H9 (cell line): ENCODE measurements around the gene MYH16. TPM values are rescaled to one million over a fixed set of nuclear protein-coding genes. Genes with fewer than 3 reads are reported as not detected.

Source experiments
- DNase-seq: peaks from one replicate; pipeline ENCODE4 v3.0.0-alpha.2; 2017
- H2AFZ ChIP-seq: one replicate; pipeline ENCODE4 v1.6.1; 2013; ENCODE audit warnings: mild to moderate bottlenecking, low read length, control low read depth, moderate library complexity
- H2AK5ac ChIP-seq: 2 replicates; pipeline ENCODE4 v1.6.1; 2013; ENCODE audit warnings: low read length, control low read depth, mixed read lengths; ENCODE audit not compliant: insufficient read length
- H2BK120ac ChIP-seq: one replicate; pipeline ENCODE4 v1.6.1; 2013; ENCODE audit warnings: low read depth, mild to moderate bottlenecking, low read length, control low read depth, inconsistent platforms; ENCODE audit not compliant: poor library complexity, severe bottlenecking
- H2BK12ac ChIP-seq: 2 replicates; pipeline ENCODE4 v1.6.1; 2013; ENCODE audit warnings: low read length, control low read depth, mixed read lengths, low read depth; ENCODE audit not compliant: insufficient read length
- H2BK15ac ChIP-seq: 2 replicates; pipeline ENCODE4 v1.6.1; 2013; ENCODE audit warnings: low read depth, low read length, control low read depth
- H2BK20ac ChIP-seq: one replicate; pipeline ENCODE4 v1.6.1; 2013; ENCODE audit warnings: low read depth, mild to moderate bottlenecking, low read length, control low read depth, inconsistent platforms; ENCODE audit not compliant: poor library complexity, severe bottlenecking
- H2BK5ac ChIP-seq: 2 replicates; pipeline ENCODE4 v1.6.1; 2013; ENCODE audit warnings: low read length, control low read depth, mixed read lengths; ENCODE audit not compliant: insufficient read length
- H3K14ac ChIP-seq: 2 replicates; pipeline ENCODE4 v1.6.1; 2013; ENCODE audit warnings: low read length, control low read depth; ENCODE audit not compliant: insufficient read depth
- H3K18ac ChIP-seq: 2 replicates; pipeline ENCODE4 v1.6.1; 2013; ENCODE audit warnings: low read depth, mild to moderate bottlenecking, mixed read lengths, low read length, control low read depth; ENCODE audit not compliant: insufficient read length
- H3K23ac ChIP-seq: 2 replicates; pipeline ENCODE4 v1.6.1; 2013; ENCODE audit warnings: low read length, control low read depth, mixed read lengths, low read depth; ENCODE audit not compliant: insufficient read length
- H3K23me2 ChIP-seq: 2 replicates; pipeline ENCODE4 v1.6.1; 2013; ENCODE audit warnings: low read depth, mild to moderate bottlenecking, mixed read lengths, low read length, control low read depth; ENCODE audit not compliant: insufficient read length, poor library complexity, severe bottlenecking
- H3K27ac ChIP-seq: 2 replicates; pipeline ENCODE4 v1.5.1; 2013; ENCODE audit warnings: low read length, control low read depth, mixed read lengths, low read depth; ENCODE audit not compliant: insufficient read length
- H3K27me3 ChIP-seq: 2 replicates; pipeline ENCODE4 v1.6.1; 2013; ENCODE audit warnings: low read length, control low read depth, inconsistent platforms; ENCODE audit not compliant: insufficient read depth
- H3K4ac ChIP-seq: 2 replicates; pipeline ENCODE4 v1.6.1; 2013; ENCODE audit warnings: low read depth, mild to moderate bottlenecking, control low read depth, inconsistent platforms, low read length, moderate library complexity
- H3K4me1 ChIP-seq: 2 replicates; pipeline ENCODE4 v1.6.1; 2013; ENCODE audit warnings: low read length, control low read depth, inconsistent platforms; ENCODE audit not compliant: insufficient read depth
- H3K4me2 ChIP-seq: 2 replicates; pipeline ENCODE4 v1.6.1; 2013; ENCODE audit warnings: low read length, control low read depth, mixed read lengths; ENCODE audit not compliant: insufficient read length, insufficient read depth
- H3K56ac ChIP-seq: 2 replicates; pipeline ENCODE4 v1.6.1; 2013; ENCODE audit warnings: low read depth, mild to moderate bottlenecking, mixed read lengths, low read length, control low read depth; ENCODE audit not compliant: insufficient read length
- H3K79me1 ChIP-seq: 2 replicates; pipeline ENCODE4 v1.6.1; 2013; ENCODE audit warnings: low read depth, mild to moderate bottlenecking, moderate library complexity, low read length, control low read depth, inconsistent platforms; ENCODE audit not compliant: insufficient read depth, poor library complexity, severe bottlenecking
- H3K79me2 ChIP-seq: 2 replicates; pipeline ENCODE4 v1.6.1; 2013; ENCODE audit warnings: low read length, control low read depth, inconsistent platforms; ENCODE audit not compliant: insufficient read depth
- H3K9ac ChIP-seq: 2 replicates; pipeline ENCODE4 v1.6.1; 2013; ENCODE audit warnings: low read length, control low read depth, mixed read lengths; ENCODE audit not compliant: insufficient read length; ENCODE audit errors: extremely low read depth
- H3K9me3 ChIP-seq: one replicate; pipeline ENCODE4 v1.6.1; 2013; ENCODE audit warnings: low read depth, low read length, inconsistent platforms; ENCODE audit not compliant: control insufficient read depth
- H3T11ph ChIP-seq: one replicate; pipeline ENCODE4 v1.6.1; 2013; ENCODE audit warnings: mild to moderate bottlenecking, low read length, control low read depth, inconsistent platforms
- H4K20me1 ChIP-seq: one replicate; pipeline ENCODE4 v1.6.1; 2013; ENCODE audit not compliant: control insufficient read depth, insufficient read length, insufficient read depth
- H4K5ac ChIP-seq: 2 replicates; pipeline ENCODE4 v1.6.1; 2013; ENCODE audit warnings: low read depth, mild to moderate bottlenecking, mixed read lengths, low read length, control low read depth; ENCODE audit not compliant: insufficient read length
- H4K8ac ChIP-seq: replicated peaks from 2 replicates; pipeline ENCODE4 v1.6.1; 2013; ENCODE audit warnings: low read length, control low read depth, mixed read lengths, low read depth; ENCODE audit not compliant: insufficient read length
- H4K91ac ChIP-seq: 2 replicates; pipeline ENCODE4 v1.6.1; 2013; ENCODE audit warnings: low read depth, mild to moderate bottlenecking, moderate library complexity, mixed read lengths, low read length, control low read depth; ENCODE audit not compliant: insufficient read length
- H3K27ac Mint-ChIP-seq, 3 experiments: 2 replicates in 2 of 3; 3 replicates in 1 of 3; pipeline ENCODE4 v1.8.0; 2020 to 2021; ENCODE audit warnings: mixed read lengths in 3 of 3, mild to moderate bottlenecking in 1 of 3, moderate library complexity in 1 of 3
- H3K27me3 Mint-ChIP-seq: 2 replicates; pipeline ENCODE4 v1.8.0; 2021; ENCODE audit warnings: low read depth, mild to moderate bottlenecking, moderate library complexity, mixed read lengths
- H3K36me3 Mint-ChIP-seq, 3 experiments: 2 replicates in 2 of 3; 3 replicates in 1 of 3; pipeline ENCODE4 v1.8.0; 2020 to 2021; ENCODE audit warnings: low read depth in 3 of 3, mixed read lengths in 3 of 3; ENCODE audit not compliant: insufficient read depth in 1 of 3
- H3K4me1 Mint-ChIP-seq, 2 experiments: 2 replicates each; pipeline ENCODE4 v1.8.0; 2020; ENCODE audit warnings: mixed read lengths in 2 of 2
- H3K4me3 Mint-ChIP-seq, 2 experiments: 2 replicates in 1 of 2; 3 replicates in 1 of 2; pipeline ENCODE4 v1.8.0; 2020 to 2021; ENCODE audit warnings: mild to moderate bottlenecking in 2 of 2, mixed read lengths in 2 of 2, moderate library complexity in 1 of 2
- H3K9me3 Mint-ChIP-seq, 2 experiments: 2 replicates in 1 of 2; 3 replicates in 1 of 2; pipeline ENCODE4 v1.8.0; 2020; ENCODE audit warnings: mild to moderate bottlenecking in 2 of 2, mixed read lengths in 2 of 2, moderate library complexity in 1 of 2
- WGBS: extraction: QIAGEN DNeasy Blood & Tissue Kit; methylation state at CpG from one replicate; pipeline ENCODE4 v1.1.7; 2013; ENCODE audit warnings: missing lambda C conversion rate, low lambda C conversion rate, mixed read lengths; ENCODE audit not compliant: insufficient read length; ENCODE audit errors: extremely low coverage; 5-methylcytosine and 5-hydroxymethylcytosine counted together
- total RNA-seq: library from RNA; stranded (reverse); gene quantifications from 2 replicates; pipeline ENCODE4 v1.2.1, GENCODE V29; 2021
- TF ChIP-seq, protein P1 (sequence below): fragments of 200-600 bp; sonication (generic); conservative IDR thresholded peaks from 3 replicates; pipeline ENCODE4 v1.8.0; 2021; ENCODE audit warnings: antibody characterized with exemption, mild to moderate bottlenecking

Gene MYH16
- total RNA-seq, 1 experiment from 2014 or later, result not detected

DNA sequence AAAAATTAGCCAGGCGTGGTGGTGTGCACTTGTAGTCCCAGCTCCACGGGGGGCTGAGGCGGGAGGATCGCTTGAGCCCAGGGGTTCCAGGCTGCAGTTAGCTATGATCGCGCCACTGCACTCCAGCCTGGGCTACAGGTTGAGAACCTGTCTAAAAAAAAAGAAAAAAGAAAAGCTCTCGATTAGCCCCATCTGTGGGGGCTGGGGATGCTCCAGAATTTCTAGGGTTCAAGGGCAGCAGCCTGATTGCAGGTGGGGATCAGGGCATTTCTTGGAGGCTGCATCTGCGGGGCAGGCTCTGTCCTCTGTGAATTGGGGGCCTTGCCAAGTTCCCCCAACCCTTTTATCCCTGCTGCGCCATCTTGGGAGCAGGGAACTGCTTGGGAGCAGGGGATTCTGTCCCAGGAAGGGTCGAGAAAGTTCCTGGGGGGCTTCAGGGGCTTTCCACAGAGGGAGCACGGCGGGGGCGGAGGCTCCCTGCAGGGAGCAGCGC lies 52.4 kb downstream of the MYH16 start:
- TF ChIP-seq, protein P1, sequence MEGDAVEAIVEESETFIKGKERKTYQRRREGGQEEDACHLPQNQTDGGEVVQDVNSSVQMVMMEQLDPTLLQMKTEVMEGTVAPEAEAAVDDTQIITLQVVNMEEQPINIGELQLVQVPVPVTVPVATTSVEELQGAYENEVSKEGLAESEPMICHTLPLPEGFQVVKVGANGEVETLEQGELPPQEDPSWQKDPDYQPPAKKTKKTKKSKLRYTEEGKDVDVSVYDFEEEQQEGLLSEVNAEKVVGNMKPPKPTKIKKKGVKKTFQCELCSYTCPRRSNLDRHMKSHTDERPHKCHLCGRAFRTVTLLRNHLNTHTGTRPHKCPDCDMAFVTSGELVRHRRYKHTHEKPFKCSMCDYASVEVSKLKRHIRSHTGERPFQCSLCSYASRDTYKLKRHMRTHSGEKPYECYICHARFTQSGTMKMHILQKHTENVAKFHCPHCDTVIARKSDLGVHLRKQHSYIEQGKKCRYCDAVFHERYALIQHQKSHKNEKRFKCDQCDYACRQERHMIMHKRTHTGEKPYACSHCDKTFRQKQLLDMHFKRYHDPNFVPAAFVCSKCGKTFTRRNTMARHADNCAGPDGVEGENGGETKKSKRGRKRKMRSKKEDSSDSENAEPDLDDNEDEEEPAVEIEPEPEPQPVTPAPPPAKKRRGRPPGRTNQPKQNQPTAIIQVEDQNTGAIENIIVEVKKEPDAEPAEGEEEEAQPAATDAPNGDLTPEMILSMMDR, result no peak
- no peak overlapping the region for H3K4ac ChIP-seq
- peak overlapping the region; percentile 64 for H3K18ac ChIP-seq
- no peak overlapping the region for H2AK5ac ChIP-seq
- no peak overlapping the region for H2BK5ac ChIP-seq
- H3K27ac ChIP-seq, result no peak overlapping the region
- Mint-ChIP-seq H3K4me3 (peak overlapping the region; percentile 86 to 90), H3K27ac (peak overlapping the region; percentile 47 to 90 (median 72); a peak in 5 of 7 replicates), H3K4me1 (peaks cover 21 to 30% of the 10 kb centered on the region in 2 experiments), H3K27me3 (no peaks in the 10 kb centered on the region), H3K9me3 (no peaks in the 10 kb centered on the region), H3K36me3 (no peaks in the 10 kb centered on the region)
- peak overlapping the region; percentile 74 for H3K14ac ChIP-seq
- no peaks in the 10 kb centered on the region for H3K9me3 ChIP-seq
- no peak overlapping the region for H4K8ac ChIP-seq
- no peak overlapping the region for H2BK120ac ChIP-seq
- WGBS, result no CpG with 5 or more reads among the region's 14 CpGs
- H4K20me1 ChIP-seq, result no peaks in the 10 kb centered on the region
- no peak overlapping the region for H3T11ph ChIP-seq
- H2AFZ ChIP-seq, result no peak overlapping the region
- peak overlapping the region; percentile 72 for H3K4me2 ChIP-seq
- no peaks in the 10 kb centered on the region for H3K4me1 ChIP-seq
- no peak overlapping the region for H4K5ac ChIP-seq
- H3K23ac ChIP-seq, result no peak overlapping the region
- no peak overlapping the region for H2BK20ac ChIP-seq
- no peak overlapping the region for H3K56ac ChIP-seq
- H4K91ac ChIP-seq, result no peak overlapping the region
- peak overlapping the region; percentile 90 for H3K9ac ChIP-seq
- no peaks in the 10 kb centered on the region for H3K27me3 ChIP-seq
- DNase-seq, result no peak
- H3K79me2 ChIP-seq, result peaks cover 6% of the 10 kb centered on the region; the same call in 1 of the 2 replicates
- peaks cover 7% of the 10 kb centered on the region for H3K23me2 ChIP-seq
- peaks cover 5% of the 10 kb centered on the region for H3K79me1 ChIP-seq
- no peak overlapping the region for H2BK12ac ChIP-seq
- H2BK15ac ChIP-seq, result no peak overlapping the region
